Activated CD8-positive, alpha-beta memory T cell treated with anti-CD3 and anti-CD28 coated beads, Interleukin-2, amount 10 ng/mL, durations not matched to agents 7 days and 5 days (primary cell): ENCODE results near the gene TF. TPM values are rescaled to one million over a fixed set of nuclear protein-coding genes. Genes with fewer than 3 reads are reported as not detected.
A peak's percentile ranks its signal among the peaks of the same experiment; 100 is the strongest.
"Not testable (repeated sequence)": the region's sequence is repeated elsewhere in the genome, so short reads cannot be mapped to it uniquely, and the experiment has no call there.

ENCODE experiments used
- ATAC-seq: fragments of 150-1000 bp; cut with Tn5 transposase; one replicate; pipeline ENCODE4 v1.10.0; 2021; ENCODE audit warnings: moderate library complexity
- CTCF ChIA-PET: fragments of 350-600 bp; sonication (Branson Sonifier 250); formaldehyde crosslinking; loops from one replicate; lab custom pipeline; 2021; ENCODE audit warnings: antibody characterized with exemption; lab: Charles Lee
- DNase-seq: peaks from one replicate; pipeline ENCODE4 v3.0.0-alpha.2; 2020
- H3K27ac Mint-ChIP-seq: one replicate; pipeline ENCODE4 v1.8.0; 2021; ENCODE audit warnings: mild to moderate bottlenecking, mixed read lengths
- H3K27me3 Mint-ChIP-seq: one replicate; pipeline ENCODE4 v1.8.0; 2021; ENCODE audit warnings: mixed read lengths
- H3K36me3 Mint-ChIP-seq: one replicate; pipeline ENCODE4 v1.8.0; 2021; ENCODE audit warnings: mild to moderate bottlenecking, mixed read lengths
- H3K4me1 Mint-ChIP-seq: one replicate; pipeline ENCODE4 v1.8.0; 2021; ENCODE audit warnings: mixed read lengths
- H3K4me3 Mint-ChIP-seq: one replicate; pipeline ENCODE4 v1.8.0; 2021; ENCODE audit warnings: mild to moderate bottlenecking, moderate library complexity, mixed read lengths
- H3K9me3 Mint-ChIP-seq: one replicate; pipeline ENCODE4 v1.8.0; 2022; ENCODE audit warnings: low read depth, mixed read lengths
- total RNA-seq, 2 experiments: library from RNA; stranded (reverse); gene quantifications; one replicate each; pipeline ENCODE4 v1.2.3, GENCODE V29; 2021

The TF gene
- total RNA-seq, 2 experiments from 2014 or later: 0.16 to 0.91 TPM

DNA sequence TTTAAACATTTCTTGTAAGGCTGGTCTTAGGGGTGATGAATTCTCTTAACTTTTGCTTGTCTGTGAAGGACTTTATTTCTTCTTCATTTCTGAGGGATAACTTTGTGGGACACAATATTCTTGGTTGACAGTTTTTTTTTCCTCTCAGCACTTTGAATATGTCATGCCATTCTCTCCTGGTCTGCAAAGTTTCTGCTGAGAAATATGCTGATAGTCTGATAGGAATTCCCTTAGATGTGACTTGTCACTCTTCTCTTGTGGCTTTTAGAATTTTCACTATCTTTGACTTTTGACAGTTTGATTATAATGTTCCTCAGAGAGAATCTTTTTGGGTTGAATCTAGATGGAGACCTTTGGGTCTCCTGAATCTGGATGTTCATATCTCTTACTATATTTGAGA is 23.3 kb upstream of the TF start:
- H3K4me1 Mint-ChIP-seq: no peaks in the 10 kb centered on the region
- ATAC-seq (no peak), DNase-seq (no peak)
- H3K27me3 Mint-ChIP-seq: peaks cover 28% of the 10 kb centered on the region
- no peak overlapping the region for H3K4me3 Mint-ChIP-seq
- H3K9me3 Mint-ChIP-seq: peaks cover 2% of the 10 kb centered on the region
- H3K27ac Mint-ChIP-seq: no peak overlapping the region
- no peaks in the 10 kb centered on the region for H3K36me3 Mint-ChIP-seq
- CTCF ChIA-PET: no interaction called here

GRCh38 chr3:133730993-133731392 is 15.2 kb upstream of the TF start:
- no peaks in the 10 kb centered on the region for H3K36me3 Mint-ChIP-seq
- peaks cover 4% of the 10 kb centered on the region for H3K9me3 Mint-ChIP-seq
- CTCF ChIA-PET: no interaction called here

GRCh38 chr3:133732231-133732630 is 14.0 kb upstream of the TF start:
- H3K4me3 Mint-ChIP-seq, DNase-seq, CTCF ChIA-PET, ATAC-seq, H3K9me3 Mint-ChIP-seq, H3K4me1 Mint-ChIP-seq, H3K36me3 Mint-ChIP-seq, H3K27ac Mint-ChIP-seq: not testable (repeated sequence)
- H3K27me3 Mint-ChIP-seq: peaks cover 27% of the 10 kb centered on the region

More at GRCh38 chr3:133730993-133731392, 15.2 kb upstream of the TF start:
- Mint-ChIP-seq H3K4me1 (no peaks in the 10 kb centered on the region), H3K4me3 (no peak overlapping the region), H3K27ac (no peak overlapping the region), H3K27me3 (peaks cover 19% of the 10 kb centered on the region)
- ATAC-seq (no peak), DNase-seq (no peak)

DNA sequence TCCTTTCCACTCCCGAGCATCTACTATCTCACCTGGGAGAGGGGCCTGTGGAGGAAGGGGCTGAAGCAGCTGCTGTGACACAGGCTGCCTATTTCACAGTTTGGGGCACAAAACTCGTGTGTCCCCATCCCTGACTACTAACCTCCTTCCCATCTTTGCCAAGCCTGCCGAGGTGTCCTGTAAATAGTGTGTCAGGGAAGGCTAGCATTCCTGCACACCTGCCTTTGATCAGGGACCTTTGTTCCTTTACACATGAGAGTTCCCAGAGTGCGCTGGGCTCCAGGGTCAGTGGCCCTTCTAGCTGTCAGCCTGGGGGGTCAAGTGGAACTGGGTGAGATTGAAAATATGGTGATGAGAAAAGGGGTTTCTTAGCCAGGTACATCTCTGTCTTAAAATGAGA is 13.0 kb upstream of the TF start:
- Mint-ChIP-seq H3K4me1 (no peaks in the 10 kb centered on the region), H3K4me3 (no peak overlapping the region), H3K27ac (no peak overlapping the region), H3K36me3 (no peaks in the 10 kb centered on the region), H3K27me3 (peaks cover 35% of the 10 kb centered on the region), H3K9me3 (peaks cover 4% of the 10 kb centered on the region)
- no peak for ATAC-seq
- DNase-seq: no peak
- CTCF ChIA-PET: no interaction called here

DNA sequence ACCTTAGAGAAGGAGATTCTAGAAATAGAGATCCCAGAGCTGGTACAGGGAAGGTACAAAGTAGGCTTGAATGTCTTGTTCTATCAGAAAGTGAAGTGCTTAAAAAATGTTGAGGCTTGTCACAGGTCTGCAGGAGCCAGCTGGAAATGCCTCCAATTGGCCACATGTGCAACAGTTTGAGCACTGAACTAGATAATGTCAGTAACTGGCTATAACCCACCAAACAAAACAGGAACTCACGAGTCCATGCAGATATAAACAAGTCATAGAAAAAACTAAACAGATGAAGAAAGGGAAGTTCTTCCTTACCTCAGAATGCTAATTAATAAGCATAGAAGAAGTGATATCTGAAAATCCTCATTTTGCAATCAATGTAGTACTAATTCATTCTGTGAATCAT is 11.9 kb upstream of the TF start:
- ATAC-seq (no peak), DNase-seq (no peak)
- Mint-ChIP-seq H3K27me3 (peaks cover 35% of the 10 kb centered on the region), H3K4me3 (no peak overlapping the region), H3K36me3 (no peaks in the 10 kb centered on the region), H3K9me3 (peaks cover 4% of the 10 kb centered on the region), H3K27ac (no peak overlapping the region), H3K4me1 (no peaks in the 10 kb centered on the region)
- CTCF ChIA-PET: no interaction called here

GRCh38 chr3:133742351-133743091 is 3.7 kb upstream of the TF start:
- CTCF ChIA-PET: no interaction called here
- DNase-seq: no peak
- no peak for ATAC-seq
- H3K4me3 Mint-ChIP-seq: no peak overlapping the region
- H3K27ac Mint-ChIP-seq: no peak overlapping the region
- peaks cover 34% of the 10 kb centered on the region for H3K27me3 Mint-ChIP-seq
- H3K4me1 Mint-ChIP-seq: peaks cover 7% of the 10 kb centered on the region
- H3K9me3 Mint-ChIP-seq: no peaks in the 10 kb centered on the region
- no peaks in the 10 kb centered on the region for H3K36me3 Mint-ChIP-seq

DNA sequence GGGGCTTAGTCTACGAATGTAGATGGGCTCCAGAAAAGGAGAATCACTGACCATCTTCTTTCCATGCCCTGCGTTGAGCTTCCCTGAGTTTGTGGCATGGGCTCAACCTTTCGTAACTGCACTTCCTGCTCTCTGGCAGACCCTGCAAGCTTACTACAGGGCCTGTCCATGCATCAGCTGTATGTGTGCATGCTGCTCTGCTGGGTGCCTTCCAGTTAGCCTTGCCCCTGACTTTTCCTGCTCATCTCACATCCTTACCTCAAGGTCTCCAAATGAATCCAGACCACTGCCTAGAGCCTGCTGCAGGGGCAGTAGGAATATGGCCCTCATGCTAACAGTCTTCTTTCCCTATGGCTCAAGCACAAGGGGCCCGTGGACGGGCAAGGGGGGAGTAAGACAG is 2.0 kb upstream of the TF start:
- DNase-seq (no peak), ATAC-seq (no peak)
- CTCF ChIA-PET: no interaction called here
- Mint-ChIP-seq H3K36me3 (no peaks in the 10 kb centered on the region), H3K27ac (no peak overlapping the region), H3K4me3 (no peak overlapping the region), H3K4me1 (peaks cover 7% of the 10 kb centered on the region), H3K9me3 (no peaks in the 10 kb centered on the region), H3K27me3 (peaks cover 38% of the 10 kb centered on the region)

DNA sequence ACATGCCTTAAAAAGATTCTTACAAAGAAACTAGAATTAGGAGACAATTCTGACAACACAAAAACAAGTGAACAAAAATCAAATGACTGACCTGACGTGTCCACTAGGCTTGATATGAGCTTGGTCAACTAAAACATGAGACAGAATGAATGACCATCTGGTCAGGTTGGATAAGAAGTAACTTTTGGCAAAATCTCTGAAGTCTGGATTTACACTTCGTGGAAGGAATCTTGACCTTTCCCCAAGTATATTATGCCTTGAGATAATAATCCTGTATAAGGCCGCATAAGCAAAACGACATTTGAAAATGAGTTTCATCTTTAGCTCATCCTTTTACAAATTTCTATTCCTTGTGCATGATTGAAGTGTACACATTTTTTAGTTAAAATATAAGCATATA is 1.1 kb upstream of the TF start:
- Mint-ChIP-seq H3K27me3 (peaks cover 42% of the 10 kb centered on the region), H3K36me3 (no peaks in the 10 kb centered on the region), H3K9me3 (no peaks in the 10 kb centered on the region), H3K4me1 (peaks cover 7% of the 10 kb centered on the region), H3K27ac (no peak overlapping the region), H3K4me3 (no peak overlapping the region)
- no peak for ATAC-seq
- CTCF ChIA-PET: no interaction called here
- no peak for DNase-seq

- no peak overlapping the region for H3K27ac Mint-ChIP-seq
- H3K4me3 Mint-ChIP-seq: no peak overlapping the region
- H3K4me1 Mint-ChIP-seq: peaks cover 7% of the 10 kb centered on the region
- ATAC-seq (no peak), DNase-seq (no peak)
- peaks cover 42% of the 10 kb centered on the region for H3K27me3 Mint-ChIP-seq
- no peaks in the 10 kb centered on the region for H3K9me3 Mint-ChIP-seq
- H3K36me3 Mint-ChIP-seq: no peaks in the 10 kb centered on the region
- CTCF ChIA-PET: no interaction called here
Measured at GRCh38 chr3:133746712-133747066, 496 bp downstream of the TF start.

- peaks cover 42% of the 10 kb centered on the region for H3K27me3 Mint-ChIP-seq
- H3K27ac Mint-ChIP-seq: no peak overlapping the region
- no peaks in the 10 kb centered on the region for H3K36me3 Mint-ChIP-seq
- no peak for DNase-seq
- ATAC-seq: no peak
- CTCF ChIA-PET: no interaction called here
- no peak overlapping the region for H3K4me3 Mint-ChIP-seq
- peaks cover 7% of the 10 kb centered on the region for H3K4me1 Mint-ChIP-seq
- H3K9me3 Mint-ChIP-seq: no peaks in the 10 kb centered on the region
Measured at GRCh38 chr3:133747373-133747772, 1.2 kb downstream of the TF start.

GRCh38 chr3:133747907-133748639 is 1.9 kb downstream of the TF start:
- no peaks in the 10 kb centered on the region for H3K36me3 Mint-ChIP-seq
- CTCF ChIA-PET: no interaction called here
- H3K4me3 Mint-ChIP-seq: no peak overlapping the region
- H3K27me3 Mint-ChIP-seq: peaks cover 38% of the 10 kb centered on the region
- no peaks in the 10 kb centered on the region for H3K9me3 Mint-ChIP-seq
- DNase-seq (no peak), ATAC-seq (peak; percentile 9)
- no peak overlapping the region for H3K27ac Mint-ChIP-seq
- H3K4me1 Mint-ChIP-seq: peaks cover 3% of the 10 kb centered on the region

GRCh38 chr3:133749427-133750258 is 3.5 kb downstream of the TF start:
- Mint-ChIP-seq H3K4me3 (no peak overlapping the region), H3K27me3 (peaks cover 38% of the 10 kb centered on the region), H3K27ac (no peak overlapping the region), H3K36me3 (no peaks in the 10 kb centered on the region), H3K9me3 (no peaks in the 10 kb centered on the region), H3K4me1 (peaks cover 3% of the 10 kb centered on the region)
- CTCF ChIA-PET: no interaction called here
- DNase-seq: no peak
- ATAC-seq: no peak

DNA sequence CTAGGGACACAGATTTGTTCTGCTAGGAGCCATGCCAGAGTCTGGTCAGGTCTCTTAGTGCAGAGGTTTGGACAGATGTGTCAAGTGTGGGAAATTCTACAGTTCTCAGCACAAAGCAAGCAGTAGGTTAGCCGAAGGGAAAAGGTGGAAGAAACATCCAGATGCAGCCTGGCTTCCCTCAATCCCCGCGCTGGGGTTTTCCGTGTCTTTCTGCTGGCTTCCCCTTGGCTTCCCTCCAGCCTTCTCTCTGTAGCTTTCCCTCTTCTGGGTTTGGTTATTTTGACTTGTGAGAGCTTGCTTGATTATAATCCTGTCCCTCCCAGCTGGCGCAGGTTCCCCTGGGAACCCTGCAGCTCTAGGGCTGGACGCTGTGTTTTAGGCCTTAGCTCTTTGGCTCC is 4.1 kb downstream of the TF start:
- no peaks in the 10 kb centered on the region for H3K36me3 Mint-ChIP-seq
- H3K4me3 Mint-ChIP-seq: no peak overlapping the region

More for the DNA sequence above, 4.1 kb downstream of the TF start:
- no peak for ATAC-seq
- CTCF ChIA-PET: no interaction called here
- no peak for DNase-seq
- peaks cover 3% of the 10 kb centered on the region for H3K4me1 Mint-ChIP-seq
- no peaks in the 10 kb centered on the region for H3K9me3 Mint-ChIP-seq
- no peak overlapping the region for H3K27ac Mint-ChIP-seq
- peaks cover 32% of the 10 kb centered on the region for H3K27me3 Mint-ChIP-seq
